Suprapubic skin (tissue), 4 donors: ENCODE measurements around the gene GATAD2B.

Experiments used
- CTCF ChIP-seq, 2 donors: fragments of 200-600 bp in 1 of 2; fragments of 450-650 bp in 1 of 2; sonication (generic) in 1 of 2; IDR thresholded peaks; one replicate each; pipeline ENCODE4 v1.5.1; 2016 to 2019; ENCODE audit warnings: antibody characterized with exemption in 2 of 2, mild to moderate bottlenecking in 1 of 2, moderate library complexity in 1 of 2
- EP300 ChIP-seq: sonication (generic); formaldehyde crosslinking; IDR thresholded peaks from one replicate; pipeline ENCODE4 v1.6.1; 2017; ENCODE audit warnings: antibody characterized with exemption
- POLR2A ChIP-seq, 2 donors: fragments of 450-650 bp; IDR thresholded peaks; one replicate each; pipeline ENCODE4 v1.6.1; 2017; ENCODE audit warnings: antibody characterized with exemption in 2 of 2, mild to moderate bottlenecking in 2 of 2, moderate library complexity in 2 of 2
- POLR2AphosphoS5 ChIP-seq, 3 donors: sonication (generic); formaldehyde crosslinking; IDR thresholded peaks; one replicate each; pipeline ENCODE4 v1.6.1; 2017; ENCODE audit warnings: antibody characterized with exemption in 3 of 3

GRCh38 chr1:153899509-153899908, 23.3 kb downstream of the GATAD2B start:
- no peak for TF ChIP-seq CTCF (IDR thresholded peaks at IDR 0.05)
- TF ChIP-seq POLR2AphosphoS5 (IDR thresholded peaks at IDR 0.05): no peak
- TF ChIP-seq POLR2A (IDR thresholded peaks at IDR 0.05): no peak
- no peak for TF ChIP-seq EP300
